NCI-H82 treated with DMSO at 0.1 percent for 48 hours (cell line): ENCODE measurements around the gene NKD2.

Experiments
- DNase-seq: peaks from one replicate; lab custom pipeline; 2025; ENCODE audit not compliant: unreplicated experiment; lab: John Stamatoyannopoulos, UW

The NKD2 gene

GRCh38 chr5:1040571-1040970, 32.0 kb downstream of the NKD2 start:
- no peak for DNase-seq

GRCh38 chr5:1041225-1042143, 32.9 kb downstream of the NKD2 start:
- no peak for DNase-seq

DNA sequence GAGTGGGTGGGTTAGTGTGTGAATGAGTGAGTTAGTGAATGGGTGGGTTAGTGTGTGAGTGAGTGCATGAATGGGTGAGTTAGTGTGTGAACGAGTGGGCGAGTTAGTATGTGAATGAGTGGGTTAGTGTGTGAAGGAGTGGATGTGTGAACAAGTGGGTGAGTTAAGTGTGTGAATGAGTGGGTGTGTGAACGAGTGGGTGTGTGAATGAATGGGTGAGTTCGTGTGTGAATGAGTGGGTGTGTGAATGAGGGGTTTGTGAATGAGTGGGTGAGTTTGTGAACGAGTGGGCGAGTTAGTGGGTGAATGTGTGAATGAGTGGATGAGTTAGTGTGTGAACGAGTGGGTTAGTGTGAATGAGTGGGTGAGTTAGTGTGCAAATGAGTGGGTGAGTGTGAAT, 34.0 kb downstream of the NKD2 start:
- DNase-seq, result no peak

DNA sequence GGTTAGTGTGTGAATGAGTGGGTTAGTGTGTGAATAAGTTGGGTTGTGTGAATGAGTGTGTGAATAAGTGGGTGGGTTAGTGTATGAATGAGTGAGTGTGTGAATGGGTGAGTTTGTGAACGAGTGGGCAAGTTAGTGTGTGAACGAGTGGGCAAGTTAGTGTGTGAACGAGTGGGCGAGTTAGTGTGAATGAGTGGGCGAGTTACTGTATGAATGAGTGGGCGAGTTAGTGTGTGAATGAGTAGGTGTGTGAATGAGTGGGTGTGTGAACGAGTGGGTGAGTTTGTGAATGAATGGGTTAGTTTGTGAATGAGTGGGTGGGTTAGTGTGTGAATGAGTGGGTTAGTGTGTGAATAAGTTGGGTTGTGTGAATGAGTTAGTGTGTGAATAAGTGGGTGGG, 34.7 kb downstream of the NKD2 start:
- DNase-seq, result no peak

DNA sequence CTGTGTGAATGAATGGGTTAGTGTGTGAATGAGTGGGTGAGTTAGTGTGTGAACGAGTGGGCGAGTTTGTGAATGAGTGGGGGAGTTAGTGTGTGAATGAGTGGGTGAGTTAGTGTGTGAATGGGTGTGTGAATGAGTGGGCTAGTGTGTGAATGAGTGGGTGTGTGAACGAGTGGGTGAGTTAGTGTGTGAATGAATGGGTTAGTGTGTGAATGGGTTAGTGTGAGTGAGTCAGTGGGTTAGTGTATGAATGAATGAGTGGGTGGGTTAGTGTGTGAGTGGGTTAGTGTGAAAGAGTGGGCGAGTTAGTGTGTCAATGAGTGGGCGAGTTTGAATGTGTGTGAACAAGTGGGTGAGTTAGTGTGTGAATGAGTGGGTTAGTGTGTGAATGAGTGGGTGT, 35.5 kb downstream of the NKD2 start:
- DNase-seq, result no peak

DNA sequence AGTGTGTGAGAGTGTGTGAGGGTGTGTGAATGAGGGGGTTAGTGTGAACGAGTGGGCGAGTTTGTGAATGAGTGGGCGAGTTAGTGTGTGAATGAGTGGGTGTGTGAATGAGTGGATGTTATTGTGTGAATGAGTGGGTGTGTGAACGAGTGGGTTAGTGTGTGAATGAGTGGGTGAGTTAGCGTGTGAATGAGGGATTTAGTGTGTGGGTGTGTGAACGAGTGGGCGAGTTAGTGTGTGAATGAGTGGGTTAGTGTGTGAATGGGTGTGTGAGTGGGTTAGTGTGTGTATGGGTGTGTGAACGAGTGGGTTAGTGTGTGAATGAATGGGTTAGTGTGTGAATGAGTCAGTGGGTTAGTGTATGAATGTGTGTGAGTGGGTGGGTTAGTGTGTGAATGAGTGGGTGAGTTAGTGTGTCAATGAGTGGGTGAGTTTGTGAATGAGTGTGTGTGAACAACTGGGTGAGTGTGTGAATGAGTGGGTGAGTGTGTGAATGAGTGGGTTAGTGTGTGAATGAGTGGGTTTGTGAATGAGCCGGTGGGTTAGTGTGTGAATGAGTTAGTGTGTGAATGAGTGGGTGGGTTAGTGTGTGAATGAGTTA, 37.5 kb downstream of the NKD2 start:
- DNase-seq, result no peak

- DNase-seq, result no peak
Observed at GRCh38 chr5:1047332-1047965, 38.8 kb downstream of the NKD2 start.

GRCh38 chr5:1048162-1048721, 39.6 kb downstream of the NKD2 start:
- no peak for DNase-seq

GRCh38 chr5:1048861-1049838, 40.5 kb downstream of the NKD2 start:
- no peak for DNase-seq

DNA sequence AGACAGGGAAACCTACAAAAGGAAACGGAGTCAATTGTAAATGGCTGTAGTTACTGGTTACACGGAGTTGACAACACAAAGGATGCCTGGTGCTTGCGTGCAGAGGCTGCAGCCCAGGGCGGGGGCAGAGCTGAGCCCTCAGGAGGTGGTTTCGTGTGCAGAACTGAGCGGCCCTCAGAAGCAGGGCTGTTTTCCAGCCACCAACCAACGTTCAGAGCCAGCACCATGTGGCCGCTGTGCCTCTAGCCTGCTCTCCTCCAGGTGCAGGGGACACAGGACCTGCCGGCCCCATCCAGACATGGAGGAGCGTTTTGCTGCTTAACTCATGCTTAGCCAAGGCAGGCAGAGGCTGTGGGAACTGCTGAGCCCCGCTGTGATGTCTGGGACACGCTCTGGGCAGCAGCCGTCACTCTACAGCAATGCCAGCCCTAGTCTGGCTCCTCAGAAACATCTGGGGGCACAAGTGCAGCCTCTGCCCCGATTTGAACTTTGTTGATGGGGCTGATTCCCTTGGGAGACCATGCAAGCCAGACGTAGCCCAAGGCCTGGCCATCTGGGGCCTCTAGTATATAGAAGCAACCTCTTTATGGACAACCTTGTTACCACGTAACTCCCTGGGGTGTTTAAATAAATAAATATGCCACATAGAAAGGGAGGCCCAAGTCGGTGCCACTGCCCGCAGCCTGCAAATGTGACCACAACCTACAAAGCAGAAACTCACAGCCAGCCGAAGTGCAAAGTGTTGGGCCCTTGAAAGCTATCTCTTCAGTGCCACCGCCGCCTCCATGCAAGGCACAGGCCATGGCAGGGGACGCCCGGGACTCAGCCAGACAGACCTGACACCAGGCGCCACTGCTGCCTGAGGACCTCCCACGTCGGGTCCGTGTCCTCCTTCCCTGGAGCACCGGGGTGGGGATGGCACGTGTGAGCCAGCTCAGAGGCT, 42.1 kb downstream of the NKD2 start:
- no peak for DNase-seq

DNA sequence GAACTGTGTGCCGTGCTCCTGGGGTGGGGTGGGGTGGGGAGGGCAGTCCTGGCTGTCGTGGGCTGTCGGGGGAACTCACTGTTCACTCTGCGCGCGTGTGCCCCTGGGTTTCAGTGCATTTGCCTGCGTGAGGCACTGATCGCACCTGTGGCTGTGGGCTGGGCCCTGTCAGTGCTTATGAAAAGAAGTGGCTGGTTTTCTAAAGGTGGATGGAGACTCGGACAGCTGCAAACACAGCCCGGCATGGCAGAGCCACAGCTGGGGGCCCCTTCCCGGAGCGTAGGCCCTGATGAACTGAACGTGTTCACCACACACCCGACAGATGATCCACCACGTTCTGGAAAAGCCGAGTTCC, 42.7 kb downstream of the NKD2 start:
- no peak for DNase-seq

- no peak for DNase-seq
Observed at GRCh38 chr5:1052076-1052475, 43.5 kb downstream of the NKD2 start.

- no peak for DNase-seq
Observed at GRCh38 chr5:1052641-1053390, 44.2 kb downstream of the NKD2 start.

DNA sequence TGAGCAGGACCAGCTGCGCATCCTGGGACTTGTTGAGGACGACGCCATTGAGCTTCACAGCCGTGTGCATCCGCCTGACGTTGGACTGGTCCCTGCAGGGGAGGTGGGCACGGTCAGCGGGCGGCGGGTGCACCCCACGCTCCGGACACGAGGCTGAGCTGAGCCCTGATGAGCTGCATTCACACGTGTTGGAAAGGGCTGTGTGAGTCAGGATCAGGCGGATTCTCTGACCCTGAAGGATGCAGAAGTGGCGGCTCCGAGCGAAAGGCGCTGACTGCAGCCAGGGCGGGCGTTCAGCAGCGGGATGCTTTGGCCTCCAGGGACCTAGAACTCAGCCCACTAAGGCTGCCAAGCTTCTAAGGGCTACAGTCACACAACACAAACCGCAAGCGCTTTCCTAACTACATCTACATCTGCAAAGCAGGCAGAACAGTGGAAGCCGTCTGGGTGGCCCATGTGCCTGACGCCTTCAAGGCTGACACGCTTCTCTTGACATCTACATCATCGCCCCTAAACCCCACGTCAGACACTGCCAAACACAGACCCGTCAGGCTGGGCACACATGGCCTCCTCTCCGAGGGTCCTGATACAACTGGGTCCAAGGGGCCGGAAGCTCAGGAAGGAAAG, 44.9 kb downstream of the NKD2 start:
- no peak for DNase-seq

- DNase-seq, result no peak
Observed at GRCh38 chr5:1054018-1054798, 45.6 kb downstream of the NKD2 start.

DNA sequence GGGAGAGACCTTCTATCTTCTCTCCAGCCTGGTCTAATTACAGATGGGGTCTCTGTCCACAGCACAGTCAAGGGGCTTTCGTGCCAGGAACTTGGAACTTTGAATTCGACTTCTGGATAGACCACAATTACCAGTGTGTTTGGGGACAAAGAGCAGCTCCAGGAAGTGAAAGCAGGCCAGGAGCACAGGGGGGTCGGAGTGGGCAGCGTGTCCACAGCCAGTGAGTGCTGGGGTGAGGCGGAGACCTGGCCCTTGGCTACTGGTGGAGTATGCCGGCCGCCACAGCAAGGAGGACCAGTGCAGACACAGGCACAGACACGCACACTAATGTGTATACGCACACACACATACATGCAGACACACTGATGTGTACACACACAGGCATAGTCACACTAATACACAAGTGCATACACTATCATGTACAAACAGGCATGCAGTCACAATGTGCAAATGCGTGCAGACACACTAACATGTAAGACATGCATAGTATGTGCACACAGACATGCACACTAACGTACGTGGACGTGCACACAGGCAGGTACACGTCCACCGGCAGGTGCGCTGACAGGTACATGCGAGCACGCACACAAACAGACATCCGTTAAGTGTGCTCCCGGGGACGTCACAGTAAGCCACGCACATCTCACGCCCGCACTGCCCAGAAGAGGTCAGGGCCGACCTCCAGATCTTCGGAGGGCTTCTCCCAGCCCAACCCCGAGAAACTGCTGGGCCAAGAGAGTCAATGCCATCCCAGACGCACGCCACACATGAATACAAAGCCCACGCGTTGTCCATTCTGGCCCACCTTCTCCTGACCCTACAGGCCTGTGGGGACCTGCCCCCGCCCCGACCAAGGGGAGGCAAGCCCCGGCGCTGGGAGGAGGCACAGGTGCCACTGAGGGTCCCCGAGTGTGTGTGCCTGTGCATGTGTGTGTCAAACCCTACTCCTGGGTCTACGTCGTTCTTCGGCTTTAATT, 46.5 kb downstream of the NKD2 start:
- no peak for DNase-seq
